Measurements from ENCODE around the gene CPNE6.
A peak's percentile ranks its signal among the peaks of the same experiment; 100 is the strongest.

Gene CPNE6

GRCh38 chr14:24081739-24082211, 10.4 kb downstream of the CPNE6 start:
- ATAC-seq (no peak), DNase-seq (no peak)
- Mint-ChIP-seq H3K4me3 (peak overlapping the region; percentile 77), H3K27ac (peak overlapping the region; percentile 68), H3K4me1 (peaks cover 19% of the 10 kb centered on the region), H3K9me3 (no peaks in the 10 kb centered on the region), H3K27me3 (no peaks in the 10 kb centered on the region), H3K36me3 (ENCODE audit: low read depth) (no peaks in the 10 kb centered on the region)

DNA sequence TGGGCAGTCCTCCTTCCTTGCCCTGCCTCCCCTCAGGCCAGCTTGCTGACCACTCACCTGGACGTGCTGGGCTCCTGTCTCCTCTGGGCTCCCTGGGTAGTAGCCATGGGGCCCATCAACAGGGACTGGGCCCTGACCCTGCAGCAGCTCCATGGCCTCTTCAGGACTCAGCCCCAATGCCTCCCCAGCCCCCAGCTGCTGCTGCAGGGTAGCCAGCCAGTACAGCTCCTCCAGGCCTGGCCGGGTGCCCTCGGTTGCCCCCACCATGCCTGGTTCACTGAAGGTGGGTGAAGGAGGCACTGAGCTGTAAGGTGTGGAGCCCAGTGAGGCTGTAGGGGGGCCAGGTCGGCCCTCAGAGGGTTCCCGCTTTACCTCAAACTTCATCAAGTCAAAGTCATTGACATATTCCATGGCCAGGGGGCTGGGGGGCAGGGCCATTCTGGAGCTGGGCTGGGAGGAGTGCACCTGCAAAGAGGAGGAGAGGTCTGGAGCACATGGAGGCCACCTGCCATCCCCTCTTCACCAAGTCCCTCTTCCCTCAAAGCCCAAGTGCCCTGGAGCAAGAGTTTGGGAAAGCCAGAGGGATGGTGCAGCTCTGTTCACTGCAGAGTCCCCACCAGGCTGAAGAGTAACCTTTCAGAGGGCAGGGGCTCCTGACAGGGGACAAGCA, 11.2 kb downstream of the CPNE6 start:
- Mint-ChIP-seq H3K27me3 (no peaks in the 10 kb centered on the region), H3K36me3 (ENCODE audit: low read depth) (no peaks in the 10 kb centered on the region), H3K9me3 (no peaks in the 10 kb centered on the region), H3K27ac (no peak overlapping the region), H3K4me3 (peak overlapping the region; percentile 69), H3K4me1 (peaks cover 19% of the 10 kb centered on the region)
- ATAC-seq (no peak), DNase-seq (no peak)

- DNase-seq (no peak), ATAC-seq (no peak)
- Mint-ChIP-seq H3K4me3 (no peak overlapping the region), H3K27ac (no peak overlapping the region), H3K4me1 (peaks cover 19% of the 10 kb centered on the region), H3K36me3 (ENCODE audit: low read depth) (no peaks in the 10 kb centered on the region), H3K9me3 (no peaks in the 10 kb centered on the region), H3K27me3 (no peaks in the 10 kb centered on the region)
Observed at GRCh38 chr14:24083462-24083861, 12.1 kb downstream of the CPNE6 start.

GRCh38 chr14:24084440-24084839, 13.1 kb downstream of the CPNE6 start:
- Mint-ChIP-seq H3K4me3 (no peak overlapping the region), H3K4me1 (peaks cover 19% of the 10 kb centered on the region), H3K27ac (no peak overlapping the region), H3K9me3 (no peaks in the 10 kb centered on the region), H3K27me3 (no peaks in the 10 kb centered on the region), H3K36me3 (ENCODE audit: low read depth) (no peaks in the 10 kb centered on the region)
- no peak for DNase-seq
- ATAC-seq: no peak

DNA sequence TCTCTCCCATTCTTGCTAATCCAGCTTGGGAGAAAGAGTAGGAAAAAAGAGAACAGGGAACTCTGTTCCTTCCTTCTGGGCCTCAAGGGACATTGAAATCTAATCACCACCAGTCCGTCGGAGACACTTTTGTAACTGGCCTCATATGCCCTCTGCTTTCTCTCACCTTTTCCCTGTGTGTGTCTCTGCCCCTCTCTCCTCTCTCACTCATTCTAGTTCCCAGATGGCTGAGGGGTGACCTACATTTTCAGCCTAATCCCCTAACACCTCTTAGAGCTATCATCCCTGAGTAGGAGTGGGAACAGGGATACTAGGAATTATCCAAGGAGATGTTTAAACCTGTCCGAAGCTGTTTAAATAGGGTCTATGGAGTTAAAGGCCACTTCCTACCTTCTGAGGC, 13.9 kb downstream of the CPNE6 start:
- no peak for ATAC-seq
- Mint-ChIP-seq H3K9me3 (no peaks in the 10 kb centered on the region), H3K27ac (no peak overlapping the region), H3K4me1 (peaks cover 16% of the 10 kb centered on the region), H3K27me3 (no peaks in the 10 kb centered on the region), H3K4me3 (no peak overlapping the region), H3K36me3 (ENCODE audit: low read depth) (no peaks in the 10 kb centered on the region)
- no peak for DNase-seq

DNA sequence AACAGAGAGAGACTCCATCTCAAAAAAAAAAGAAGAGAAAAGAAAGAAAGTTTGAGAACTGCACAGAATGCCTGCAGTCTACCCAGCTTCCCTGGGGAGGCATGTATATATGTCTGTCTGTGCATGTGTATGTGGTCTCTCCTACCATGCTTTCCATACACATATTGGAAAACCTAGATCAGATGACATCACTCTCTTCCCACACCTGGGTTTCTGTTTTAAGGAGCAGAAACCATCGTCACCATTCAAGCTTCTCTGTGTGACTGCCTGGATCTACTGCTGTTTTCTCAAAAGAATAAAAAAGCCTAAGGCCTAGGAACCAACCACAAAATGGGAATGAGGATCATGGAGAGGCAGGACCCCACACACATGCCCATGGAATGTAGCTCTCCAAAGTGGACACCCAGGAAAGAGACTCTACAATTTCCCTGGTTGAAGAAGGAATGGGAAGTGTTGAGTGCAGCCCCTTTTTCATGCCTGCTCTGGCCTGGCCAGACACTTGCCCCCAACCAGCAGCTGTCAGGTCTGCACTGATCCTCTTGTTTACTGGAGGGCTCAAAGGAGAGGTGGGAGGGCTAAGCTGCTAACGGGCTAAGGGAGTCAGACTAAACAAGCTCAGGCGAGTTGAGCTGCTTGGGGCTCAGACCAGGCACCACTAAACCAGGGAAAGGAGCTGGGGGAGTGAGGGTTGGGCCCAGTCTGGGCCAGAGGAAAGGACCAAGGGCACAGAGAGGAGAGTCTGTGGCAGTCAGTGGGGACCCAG, 15.0 kb downstream of the CPNE6 start:
- Mint-ChIP-seq H3K9me3 (no peaks in the 10 kb centered on the region), H3K27me3 (no peaks in the 10 kb centered on the region), H3K27ac (no peak overlapping the region), H3K4me3 (no peak overlapping the region), H3K4me1 (peaks cover 8% of the 10 kb centered on the region), H3K36me3 (ENCODE audit: low read depth) (no peaks in the 10 kb centered on the region)
- no peak for ATAC-seq
- DNase-seq: no peak

DNA sequence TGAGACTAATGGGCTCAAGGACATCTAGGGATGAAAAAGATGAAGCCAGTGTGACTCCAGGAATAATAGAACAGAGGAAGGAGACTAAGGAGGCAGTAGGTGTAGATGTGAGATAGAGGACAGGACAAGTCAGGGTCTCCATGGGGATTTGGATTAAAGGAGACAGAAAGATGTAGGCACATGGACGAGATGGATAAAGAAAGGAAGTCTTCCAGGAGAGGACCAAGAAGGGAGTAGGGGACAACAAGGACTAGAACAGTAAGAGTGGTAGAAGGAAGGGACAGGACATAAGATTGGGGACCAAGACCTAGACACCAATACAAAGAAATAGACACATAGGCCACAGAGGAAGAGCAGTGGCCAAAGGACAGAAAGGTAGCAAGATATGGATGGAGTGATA, 15.6 kb downstream of the CPNE6 start:
- no peaks in the 10 kb centered on the region for H3K36me3 Mint-ChIP-seq (ENCODE audit: low read depth)
- H3K27me3 Mint-ChIP-seq: no peaks in the 10 kb centered on the region
- no peaks in the 10 kb centered on the region for H3K9me3 Mint-ChIP-seq
- no peak overlapping the region for H3K27ac Mint-ChIP-seq
- ATAC-seq (no peak), DNase-seq (no peak)
- no peak overlapping the region for H3K4me3 Mint-ChIP-seq
- peaks cover 5% of the 10 kb centered on the region for H3K4me1 Mint-ChIP-seq

DNA sequence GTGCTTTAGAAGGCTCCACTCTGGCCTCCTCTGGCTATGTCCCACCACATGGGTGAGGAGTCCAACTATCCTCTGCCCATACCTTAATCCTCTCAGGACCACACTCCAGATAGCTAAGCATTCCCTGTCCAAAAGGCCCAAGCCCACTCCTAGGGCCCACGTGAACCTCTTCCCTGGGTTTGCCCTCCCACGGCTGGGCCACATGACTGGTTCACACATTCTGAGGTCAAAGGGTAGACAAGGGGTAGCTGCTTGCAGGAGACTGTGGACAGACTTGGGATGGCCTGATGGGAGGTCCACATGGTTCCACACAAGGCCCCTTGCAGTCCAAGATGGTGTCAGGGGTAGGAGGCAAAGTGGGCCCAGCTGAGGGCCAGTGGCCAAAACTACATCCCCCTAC, 16.7 kb downstream of the CPNE6 start:
- Mint-ChIP-seq H3K27ac (no peak overlapping the region), H3K4me3 (no peak overlapping the region), H3K9me3 (no peaks in the 10 kb centered on the region), H3K36me3 (ENCODE audit: low read depth) (no peaks in the 10 kb centered on the region), H3K27me3 (no peaks in the 10 kb centered on the region), H3K4me1 (peaks cover 5% of the 10 kb centered on the region)
- no peak for ATAC-seq
- DNase-seq: no peak

GRCh38 chr14:24089890-24090289, 18.5 kb downstream of the CPNE6 start:
- DNase-seq (no peak), ATAC-seq (no peak)
- H3K4me1 Mint-ChIP-seq: peaks cover 10% of the 10 kb centered on the region
- H3K27ac Mint-ChIP-seq: no peak overlapping the region
- H3K4me3 Mint-ChIP-seq: no peak overlapping the region
- no peaks in the 10 kb centered on the region for H3K27me3 Mint-ChIP-seq
- H3K36me3 Mint-ChIP-seq (ENCODE audit: low read depth): peaks cover under 1% of the 10 kb centered on the region
- no peaks in the 10 kb centered on the region for H3K9me3 Mint-ChIP-seq

DNA sequence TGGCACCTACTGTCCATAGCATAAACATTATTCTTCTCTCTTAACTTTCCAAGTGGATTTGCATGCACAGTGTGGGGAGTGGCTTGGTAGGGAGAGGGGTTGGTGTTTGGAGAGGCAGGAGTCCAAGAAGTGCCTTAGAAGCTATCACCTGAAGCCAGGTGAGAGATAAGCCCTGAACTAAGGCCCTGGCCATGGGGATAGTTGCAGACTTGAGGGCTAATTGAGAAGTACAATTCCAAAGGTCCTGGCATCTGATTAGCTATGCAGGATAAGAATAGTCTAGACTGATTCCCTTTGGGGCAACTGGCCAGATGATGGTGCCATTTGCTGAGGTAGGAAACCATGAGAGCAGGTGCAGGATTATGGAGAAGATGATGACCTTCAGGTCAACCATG, 20.7 kb downstream of the CPNE6 start:
- ATAC-seq: no peak

GRCh38 chr14:24092505-24093206, 21.3 kb downstream of the CPNE6 start:
- Mint-ChIP-seq H3K9me3 (no peaks in the 10 kb centered on the region), H3K27me3 (no peaks in the 10 kb centered on the region), H3K4me3 (peak overlapping the region; percentile 98), H3K4me1 (peaks cover 25% of the 10 kb centered on the region), H3K36me3 (ENCODE audit: low read depth) (peaks cover 18% of the 10 kb centered on the region), H3K27ac (peak overlapping the region; percentile 97)
- DNase-seq (no peak), ATAC-seq (no peak)

More for the DNA sequence above, 20.7 kb downstream of the CPNE6 start:
- Mint-ChIP-seq H3K27ac (peak overlapping the region; percentile 37), H3K4me1 (peaks cover 25% of the 10 kb centered on the region), H3K4me3 (no peak overlapping the region), H3K36me3 (ENCODE audit: low read depth) (peaks cover 18% of the 10 kb centered on the region), H3K27me3 (no peaks in the 10 kb centered on the region), H3K9me3 (no peaks in the 10 kb centered on the region)
- no peak for DNase-seq

DNA sequence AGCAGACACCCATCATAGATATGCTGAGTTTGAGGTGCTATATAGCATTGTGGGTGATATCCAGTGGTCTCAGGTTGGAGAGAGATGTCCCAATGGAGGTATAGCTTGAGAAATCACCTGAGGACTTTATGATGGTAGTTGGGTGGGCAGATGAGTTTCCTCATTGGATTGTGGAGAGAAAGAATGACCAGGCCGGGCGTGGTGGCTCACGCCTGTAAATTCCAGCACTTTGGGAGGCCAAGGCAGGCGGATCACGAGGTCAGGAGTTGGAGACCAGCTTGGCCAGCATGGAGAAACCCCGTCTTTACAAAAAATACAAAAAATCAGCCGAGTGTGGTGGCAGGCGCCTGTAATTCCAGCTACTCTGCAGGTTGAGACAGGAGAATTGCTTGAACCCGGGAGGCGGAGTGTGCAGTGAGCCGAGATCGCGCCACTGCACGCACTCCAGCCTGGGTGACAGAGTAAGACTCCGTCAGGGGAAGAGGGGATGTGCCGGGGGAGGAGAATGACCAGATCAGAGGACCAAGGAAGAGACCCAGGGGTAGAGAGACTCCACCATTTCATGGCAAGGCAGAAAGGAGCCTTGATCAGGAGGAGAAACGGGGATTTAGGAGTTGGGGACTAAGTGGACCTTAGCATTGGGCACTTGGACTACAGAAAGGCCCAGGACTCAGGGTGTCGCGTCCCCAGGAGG, 22.0 kb downstream of the CPNE6 start:
- H3K36me3 Mint-ChIP-seq (ENCODE audit: low read depth): peaks cover 23% of the 10 kb centered on the region
- ATAC-seq: no peak

GRCh38 chr14:24093901-24094840, 22.8 kb downstream of the CPNE6 start, which contains the start of gene PCK2:
TSS of gene PCK2 (plus strand) at chr14:24094311. CDS start at chr14:24094406, 95 bp downstream.
- no peaks in the 10 kb centered on the region for H3K9me3 Mint-ChIP-seq
- H3K27me3 Mint-ChIP-seq: no peaks in the 10 kb centered on the region
- peak within 1 kb of the TSS; percentile 97 for H3K27ac Mint-ChIP-seq
- H3K4me3 Mint-ChIP-seq: peak within 1 kb of the TSS; percentile 98
- H3K36me3 Mint-ChIP-seq (ENCODE audit: low read depth): peaks cover 23% of the 10 kb centered on the region
- H3K4me1 Mint-ChIP-seq: peaks cover 25% of the 10 kb centered on the region
- ATAC-seq (peak; percentile 81), DNase-seq (peak; percentile 90)

More for the DNA sequence above, 22.0 kb downstream of the CPNE6 start:
- DNase-seq: no peak
- Mint-ChIP-seq H3K4me1 (peaks cover 25% of the 10 kb centered on the region), H3K27me3 (no peaks in the 10 kb centered on the region), H3K27ac (peak overlapping the region; percentile 97), H3K4me3 (peak overlapping the region; percentile 98), H3K9me3 (no peaks in the 10 kb centered on the region)

All from activated naive CD8-positive, alpha-beta T cell treated with anti-CD3 and anti-CD28 coated beads, Interleukin-2, amount 50 U/mL, for 24 hours (primary cell).